ENCODE data around the gene CSF3R.
"Not testable (repeated sequence)": the region's sequence is repeated elsewhere in the genome, so short reads cannot be mapped to it uniquely, and the experiment has no call there.

The CSF3R gene

GRCh38 chr1:36513676-36514473 is 31.2 kb upstream of the CSF3R start:
- DNase-seq (ENCODE audit: low read depth in 1 of 2, low spot score in 1 of 2) = no peak

- no peak for DNase-seq (ENCODE audit: low read depth in 1 of 2, low spot score in 1 of 2)
Measured at GRCh38 chr1:36512842-36513241, 30.1 kb upstream of the CSF3R start.

- no peak for DNase-seq (ENCODE audit: low read depth in 1 of 2, low spot score in 1 of 2)
Measured at GRCh38 chr1:36511804-36512798, 29.4 kb upstream of the CSF3R start.

- not testable (repeated sequence) for DNase-seq (ENCODE audit: low read depth in 1 of 2, low spot score in 1 of 2)
Measured at GRCh38 chr1:36511220-36511619, 28.5 kb upstream of the CSF3R start.

DNA sequence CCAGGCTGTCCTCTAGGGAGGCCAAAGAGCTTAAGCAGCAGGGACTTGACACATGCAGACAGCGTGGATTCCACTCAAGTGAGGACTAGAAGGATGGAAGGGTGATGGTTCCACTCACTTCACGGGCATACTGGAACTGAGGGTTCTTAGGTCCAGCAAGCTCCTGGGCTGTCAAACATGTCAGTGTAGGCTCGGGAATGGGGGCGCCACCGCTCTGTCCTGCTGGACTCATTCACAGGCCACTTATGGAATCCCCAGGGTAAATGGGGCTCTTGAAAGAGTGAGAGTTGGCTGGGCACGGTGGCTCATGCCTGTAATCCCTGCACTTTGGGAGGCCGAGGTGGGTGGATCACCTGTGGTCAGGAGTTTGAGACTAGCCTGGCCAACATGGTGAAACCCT is 27.7 kb upstream of the CSF3R start:
- no peak for DNase-seq (ENCODE audit: low read depth in 1 of 2, low spot score in 1 of 2)

GRCh38 chr1:36508257-36508656 is 25.5 kb upstream of the CSF3R start:
- DNase-seq (ENCODE audit: low read depth in 1 of 2, low spot score in 1 of 2) = no peak

DNA sequence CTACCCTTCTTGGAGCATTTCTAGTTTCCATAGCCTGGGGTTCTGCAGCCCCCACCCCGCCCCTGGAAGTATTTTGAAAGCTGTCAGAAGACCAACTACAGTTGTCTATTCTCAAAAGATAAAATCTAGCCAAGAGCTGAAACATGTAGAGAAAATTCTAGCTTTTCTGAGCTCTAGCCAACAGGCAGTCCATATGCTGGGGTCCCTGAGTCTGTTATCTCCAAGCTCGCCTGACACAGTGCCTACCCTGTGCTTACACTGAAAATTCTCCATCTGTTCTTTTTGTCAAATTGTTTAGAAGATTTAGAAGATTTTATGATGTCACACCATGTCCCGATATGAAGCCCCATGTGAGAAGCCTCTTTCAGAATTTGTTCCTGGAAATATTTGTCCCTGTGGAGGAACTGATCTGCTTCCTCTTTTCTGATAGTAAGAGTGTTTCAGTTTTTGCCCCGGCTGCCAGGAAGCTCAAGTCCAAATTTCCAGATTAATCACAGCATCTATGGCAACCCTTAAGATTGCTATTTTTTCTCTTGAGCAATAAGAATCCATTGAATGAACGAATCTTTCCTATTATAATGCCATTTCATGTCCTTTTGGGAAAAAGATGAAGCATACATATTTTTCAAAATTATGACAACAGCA is 23.7 kb upstream of the CSF3R start:
- DNase-seq (ENCODE audit: low read depth in 1 of 2, low spot score in 1 of 2) = no peak

DNA sequence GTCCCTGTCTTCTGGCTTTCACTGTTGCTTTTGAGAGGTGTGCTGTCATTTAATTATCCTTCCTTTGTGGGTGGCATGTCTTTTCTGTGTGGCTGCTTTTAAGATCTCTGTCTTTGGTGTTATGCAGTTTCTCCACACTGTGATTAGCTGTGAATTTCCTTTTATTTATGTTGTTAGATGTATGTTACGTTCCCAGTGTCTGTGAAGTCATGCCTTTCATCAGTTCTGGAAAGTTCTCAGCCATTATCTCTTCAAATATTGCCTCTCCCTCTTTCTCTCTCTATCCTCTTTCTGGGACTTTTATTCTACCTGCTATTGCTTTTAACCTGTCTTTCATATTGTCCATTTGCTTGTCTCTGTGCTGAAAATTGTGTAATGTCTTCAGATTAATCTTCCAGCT is 21.0 kb upstream of the CSF3R start:
- no peak for DNase-seq (ENCODE audit: low read depth in 1 of 2, low spot score in 1 of 2)

DNA sequence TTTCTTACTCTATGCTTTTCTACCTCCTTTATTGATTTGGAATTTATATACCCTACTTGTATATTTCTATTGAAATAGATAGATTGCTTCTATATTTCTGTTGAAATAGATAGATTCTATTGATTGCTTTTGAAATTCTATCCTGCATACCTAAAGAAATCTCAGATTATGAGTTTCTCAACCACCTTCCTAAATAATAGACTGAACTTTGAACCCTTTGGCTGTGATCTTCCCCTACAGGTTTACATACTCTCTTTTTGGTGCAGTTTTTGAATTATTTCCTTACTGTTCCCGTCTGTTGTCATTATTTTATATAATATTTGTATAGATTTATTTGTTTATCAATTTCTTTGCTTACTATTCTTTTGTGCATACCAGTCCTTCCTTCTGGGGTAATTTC is 20.4 kb upstream of the CSF3R start:
- no peak for DNase-seq (ENCODE audit: low read depth in 1 of 2, low spot score in 1 of 2)

- no peak for DNase-seq (ENCODE audit: low read depth in 1 of 2, low spot score in 1 of 2)
Measured at GRCh38 chr1:36502616-36503015, 19.9 kb upstream of the CSF3R start.

- not testable (repeated sequence) for DNase-seq (ENCODE audit: low read depth in 1 of 2, low spot score in 1 of 2)
Measured at GRCh38 chr1:36501911-36502310, 19.2 kb upstream of the CSF3R start.

GRCh38 chr1:36497207-36497606 is 14.5 kb upstream of the CSF3R start:
- no peak for DNase-seq (ENCODE audit: low read depth in 1 of 2, low spot score in 1 of 2)

DNA sequence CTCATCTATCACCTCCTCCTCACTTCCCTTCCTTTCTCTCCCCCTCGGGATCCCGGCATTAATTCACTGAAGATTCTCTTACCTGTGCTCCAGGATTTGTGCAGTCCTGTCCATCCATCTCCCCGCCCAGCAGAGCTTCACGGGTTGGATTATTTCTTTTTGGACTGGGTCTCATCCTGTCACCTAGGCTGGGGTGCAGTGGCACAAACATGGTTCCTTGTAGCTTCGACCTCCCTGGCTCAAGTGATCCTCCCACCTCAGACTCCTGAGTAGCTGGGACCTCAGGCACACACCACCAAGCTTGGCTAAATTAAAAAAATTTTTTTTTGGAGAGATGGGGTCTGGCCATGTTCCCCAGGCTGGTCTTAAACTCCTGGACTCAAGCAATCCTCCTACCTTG is 12.3 kb upstream of the CSF3R start:
- DNase-seq (ENCODE audit: low read depth in 1 of 2, low spot score in 1 of 2) = no peak

DNA sequence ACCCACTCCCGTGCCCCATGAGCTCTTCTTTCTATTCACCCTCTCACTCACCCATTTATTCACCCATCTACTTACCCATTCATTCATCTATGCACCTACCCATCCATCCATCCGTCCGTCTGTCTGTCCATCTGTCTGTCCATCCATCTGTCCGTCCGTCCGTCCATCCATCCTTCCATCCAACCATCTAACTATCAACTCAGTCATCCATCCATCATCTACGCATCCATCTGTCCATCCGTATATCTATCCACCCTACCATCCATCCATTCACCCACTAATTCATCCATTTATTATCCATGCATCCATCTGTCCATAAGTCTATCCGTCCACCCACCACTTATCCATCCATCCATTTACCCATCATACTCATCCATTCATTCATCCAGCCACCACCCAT is 10.8 kb upstream of the CSF3R start:
- DNase-seq (ENCODE audit: low read depth in 1 of 2, low spot score in 1 of 2) = no peak

DNA sequence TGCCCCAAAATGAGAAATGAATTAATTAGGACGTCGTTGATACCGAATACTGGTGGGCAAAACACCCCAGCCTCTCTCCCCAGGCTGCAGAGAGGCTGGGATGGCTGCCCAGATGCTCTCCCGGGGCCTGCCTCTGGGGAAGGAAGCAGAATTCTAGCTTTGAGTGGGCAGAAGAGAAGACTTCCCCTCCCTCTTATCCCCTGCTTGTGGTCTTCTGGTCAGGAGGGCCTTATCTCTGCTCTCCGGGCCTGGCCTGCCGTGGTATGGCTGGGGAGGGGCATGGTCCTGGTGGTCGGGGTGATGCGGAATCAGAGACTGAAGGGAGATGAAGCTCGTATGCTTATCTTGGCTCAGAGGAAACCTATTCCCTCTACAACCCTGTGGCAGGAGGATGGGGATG is 9.8 kb upstream of the CSF3R start:
- DNase-seq (ENCODE audit: low read depth in 1 of 2, low spot score in 1 of 2) = no peak

DNA sequence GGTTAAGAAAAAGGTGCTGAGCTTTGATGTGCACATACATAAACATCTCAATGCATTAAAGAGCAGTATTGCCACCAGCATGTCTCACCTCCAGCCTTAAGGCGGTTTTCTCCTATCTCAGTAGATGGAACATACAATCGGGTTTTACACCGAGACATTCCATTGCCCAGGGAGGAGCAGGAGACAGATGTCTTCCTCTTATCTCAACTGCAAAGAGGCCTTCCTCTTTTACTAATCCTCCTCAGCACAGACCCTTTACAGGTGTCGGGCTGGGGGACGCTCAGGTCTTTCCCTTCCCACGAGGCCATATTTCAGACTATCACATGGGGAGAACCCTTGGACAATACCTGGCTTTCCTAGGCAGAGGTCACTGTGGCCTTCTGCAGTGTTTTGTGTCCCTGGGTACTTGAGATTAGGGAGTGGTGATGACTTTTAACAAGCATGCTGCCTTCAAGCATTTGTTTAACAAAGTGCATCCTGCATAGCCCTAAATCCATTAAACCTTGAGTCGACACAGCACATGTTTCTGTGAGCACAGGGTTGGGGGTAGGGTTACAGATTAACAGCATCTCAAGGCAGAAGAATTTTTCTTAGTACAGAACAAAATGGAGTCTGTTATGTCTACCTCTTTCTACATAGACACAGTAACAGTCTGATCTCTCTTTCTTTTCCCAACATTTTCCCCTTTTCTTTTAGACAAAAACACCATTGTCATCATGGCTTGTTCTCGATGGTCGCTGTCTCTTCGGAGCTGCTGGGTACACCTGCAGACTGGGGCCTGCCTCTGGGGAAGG is 6.7 kb upstream of the CSF3R start:
- not testable (repeated sequence) for DNase-seq (ENCODE audit: low read depth in 1 of 2, low spot score in 1 of 2)

DNA sequence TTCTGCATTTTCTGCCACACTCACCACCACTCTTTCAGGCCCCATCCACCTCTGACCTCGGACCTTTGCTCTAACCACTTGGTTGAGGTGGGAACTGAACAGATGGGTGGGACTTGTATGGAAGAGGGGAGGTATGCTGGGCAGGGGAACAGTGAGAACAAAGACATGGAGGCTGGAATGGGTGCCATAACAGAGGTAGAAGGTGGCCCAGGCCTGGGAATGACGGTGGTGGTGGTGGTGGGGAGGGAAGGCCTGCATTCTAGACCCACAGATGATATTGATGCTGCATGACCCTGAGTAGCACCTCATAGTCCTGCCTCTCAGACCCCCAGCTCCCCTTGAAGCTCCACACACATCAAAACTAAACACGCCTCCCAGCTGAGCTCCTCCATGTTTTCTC is 5.2 kb upstream of the CSF3R start:
- no peak for DNase-seq (ENCODE audit: low read depth in 1 of 2, low spot score in 1 of 2)

GRCh38 chr1:36487336-36487725 is 4.6 kb upstream of the CSF3R start:
- not testable (repeated sequence) for DNase-seq (ENCODE audit: low read depth in 1 of 2, low spot score in 1 of 2)

DNA sequence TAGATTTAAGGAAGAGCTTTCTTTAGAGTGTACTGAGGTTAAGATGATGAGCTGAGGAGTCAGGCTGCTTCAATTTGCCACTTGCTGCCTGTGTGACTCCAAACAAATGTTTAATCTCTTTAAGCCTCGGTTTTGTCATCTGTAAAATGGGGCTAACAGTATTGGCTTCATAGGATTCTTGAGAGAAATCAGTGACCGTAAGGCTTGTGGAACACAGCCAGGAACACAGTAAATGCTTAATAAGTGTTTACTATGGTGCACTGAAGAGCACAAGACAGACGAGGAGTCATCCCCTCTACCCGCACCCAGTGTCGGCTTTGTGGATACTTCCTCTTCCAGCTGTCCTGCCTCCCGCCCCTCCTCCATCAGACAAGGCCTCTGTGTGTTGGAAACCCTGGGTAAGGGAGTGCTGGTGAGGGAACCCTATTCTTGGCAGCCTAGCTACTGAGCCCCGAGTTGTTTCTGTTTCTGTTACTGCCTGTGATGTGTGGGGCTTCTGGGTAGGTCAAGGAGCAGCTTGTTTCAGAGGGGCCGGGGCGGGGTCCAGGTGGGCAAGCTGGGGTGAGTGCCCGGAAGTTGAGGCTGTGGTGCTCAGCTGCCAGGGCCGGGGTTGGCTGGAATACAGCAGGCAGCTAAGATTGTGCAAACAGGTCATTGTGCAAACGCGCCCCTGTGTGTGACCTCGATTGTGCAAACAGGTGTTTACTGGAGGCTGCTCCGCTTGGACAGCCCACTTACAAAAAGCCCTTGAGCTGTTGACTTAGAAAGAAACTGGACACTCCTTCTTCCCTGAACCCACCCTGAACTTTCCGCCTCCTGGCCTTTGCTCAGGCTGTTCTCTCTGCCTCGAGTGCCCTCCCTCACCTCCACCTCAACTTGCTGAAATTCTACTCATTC is 4.0 kb upstream of the CSF3R start:
- DNase-seq (ENCODE audit: low read depth in 1 of 2, low spot score in 1 of 2) = no peak

GRCh38 chr1:36486093-36486438 is 3.4 kb upstream of the CSF3R start:
- no peak for DNase-seq (ENCODE audit: low read depth in 1 of 2, low spot score in 1 of 2)
